Stimulated activated CD4-positive, alpha-beta T cell treated with anti-CD3 and anti-CD28 coated beads, Interleukin-1b, Interleukin-23, amount 100 ng/mL, for 1 hour (primary cell): ENCODE measurements around the gene SPACDR.
A peak's percentile ranks its signal among the peaks of the same experiment; 100 is the strongest.

ENCODE experiments used
- DNase-seq, 2 donors: peaks; one replicate each; pipeline ENCODE4 v3.0.0-alpha.2; 2020; ENCODE audit warnings: low read depth in 2 of 2

SPACDR gene

GRCh38 chr7:100485471-100485876 lies 21.4 kb upstream of the SPACDR start:
- DNase-seq: no peak

- DNase-seq: no peak
Measured at GRCh38 chr7:100484673-100485045, 20.6 kb upstream of the SPACDR start.

GRCh38 chr7:100483722-100484672 lies 19.9 kb upstream of the SPACDR start, which contains the start of gene NYAP1:
Gene NYAP1 (plus strand): TSS chr7:100483927. CDS start chr7:100485312, 1,385 bp downstream.
- no peak for DNase-seq

- peak; percentile 57 to 83 for DNase-seq
Measured at GRCh38 chr7:100483090-100483721, 19.1 kb upstream of the SPACDR start.

GRCh38 chr7:100482728-100483089 lies 18.6 kb upstream of the SPACDR start:
- DNase-seq: no peak

- DNase-seq: no peak
Measured at GRCh38 chr7:100481466-100481865, 17.4 kb upstream of the SPACDR start.

GRCh38 chr7:100478958-100479660 lies 15.0 kb upstream of the SPACDR start, which contains the start of gene TSC22D4:
Gene TSC22D4 (minus strand): TSS chr7:100479214. CDS start chr7:100478038, 1,176 bp downstream.
- DNase-seq: peak; percentile 69 to 81

- DNase-seq: no peak
Measured at GRCh38 chr7:100477871-100478267, 13.8 kb upstream of the SPACDR start.

GRCh38 chr7:100476903-100477870 lies 13.1 kb upstream of the SPACDR start:
- DNase-seq: no peak

- no peak for DNase-seq
Measured at GRCh38 chr7:100476101-100476780, 12.2 kb upstream of the SPACDR start.

- DNase-seq: no peak
Measured at GRCh38 chr7:100475549-100475948, 11.5 kb upstream of the SPACDR start.

GRCh38 chr7:100472854-100473499 lies 8.9 kb upstream of the SPACDR start:
- DNase-seq: no peak

GRCh38 chr7:100472121-100472851 lies 8.2 kb upstream of the SPACDR start:
- DNase-seq: no peak

- no peak for DNase-seq
Measured at GRCh38 chr7:100471021-100471420, 7.0 kb upstream of the SPACDR start.

GRCh38 chr7:100469227-100470044 lies 5.4 kb upstream of the SPACDR start:
- DNase-seq: peak; percentile 73 to 84

- DNase-seq: no peak
Measured at GRCh38 chr7:100467638-100468373, 3.7 kb upstream of the SPACDR start.
